IPS DF 19.7 (cell line): Measurements from ENCODE around the gene RAB7A.

Experiments used
- DNase-seq: peaks from one replicate; pipeline ENCODE4 v3.0.0-alpha.2; 2013; ENCODE audit warnings: low read depth, low spot score

The RAB7A gene

GRCh38 chr3:128787256-128788253 lies 61.6 kb downstream of the RAB7A start:
- DNase-seq = no peak

GRCh38 chr3:128788268-128788869 lies 62.4 kb downstream of the RAB7A start:
- no peak for DNase-seq

- DNase-seq = no peak
Measured at GRCh38 chr3:128794067-128794768, 68.2 kb downstream of the RAB7A start.

- DNase-seq = no peak
Measured at GRCh38 chr3:128794770-128795649, 69.0 kb downstream of the RAB7A start.

- DNase-seq = no peak
Measured at GRCh38 chr3:128799653-128800052, 73.7 kb downstream of the RAB7A start.

- DNase-seq = no peak
Measured at GRCh38 chr3:128800241-128801187, 74.5 kb downstream of the RAB7A start.

- DNase-seq = no peak
Measured at GRCh38 chr3:128801779-128802380, 75.9 kb downstream of the RAB7A start.

- no peak for DNase-seq
Measured at GRCh38 chr3:128803307-128803706, 77.3 kb downstream of the RAB7A start.

- no peak for DNase-seq
Measured at GRCh38 chr3:128804017-128804810, 78.2 kb downstream of the RAB7A start.

GRCh38 chr3:128804811-128805155 lies 78.8 kb downstream of the RAB7A start:
- no peak for DNase-seq

- no peak for DNase-seq
Measured at GRCh38 chr3:128805772-128806171, 79.8 kb downstream of the RAB7A start.

- DNase-seq = no peak
Measured at GRCh38 chr3:128806588-128806987, 80.6 kb downstream of the RAB7A start.

- DNase-seq = no peak
Measured at GRCh38 chr3:128807186-128807830, 81.3 kb downstream of the RAB7A start.

- DNase-seq = no peak
Measured at GRCh38 chr3:128808672-128809071, 82.7 kb downstream of the RAB7A start.

- DNase-seq = no peak
Measured at GRCh38 chr3:128813097-128813496, 87.1 kb downstream of the RAB7A start.

GRCh38 chr3:128814060-128814459 lies 88.1 kb downstream of the RAB7A start:
- no peak for DNase-seq

- no peak for DNase-seq
Measured at GRCh38 chr3:128814519-128815317, 88.7 kb downstream of the RAB7A start.
